A549 treated with ZK216348 at 1 μM for 4 hours (cell line): ENCODE measurements around the gene TUT1. TPM values are rescaled to one million over a fixed set of nuclear protein-coding genes. Genes with fewer than 3 reads are reported as not detected.

Experiments
- total RNA-seq: library from RNA; stranded (reverse); fragments of 200-300 nt; extraction: Qiagen RNA extraction; gene quantifications from 5 replicates; pipeline ENCODE4 v1.2.3, GENCODE V29; 2022; ENCODE audit warnings: low read depth

TUT1 gene
- 7.8 to 17.7 TPM (median 15.1 TPM) in 5 replicates for total RNA-seq

GRCh38 chr11:62591448-62592145 lies at the start of gene TUT1:
Gene TUT1 (minus strand): TSS chr11:62591523. CDS start chr11:62591485, 38 bp downstream.

GRCh38 chr11:62621567-62622470 lies 30.5 kb upstream of the TUT1 start, which contains the start of gene B3GAT3:
Gene B3GAT3 (minus strand): TSS chr11:62621986. CDS start chr11:62621947, 39 bp downstream.

GRCh38 chr11:62612366-62613290 lies 21.3 kb upstream of the TUT1 start, which contains the start of the genes EML3 and ROM1:
Gene EML3 (minus strand): TSS chr11:62612775. CDS start chr11:62612457, 318 bp downstream.
Gene ROM1 (plus strand): TSS chr11:62613257. CDS start chr11:62613282, 25 bp downstream.

GRCh38 chr11:62601372-62602140 lies 10.2 kb upstream of the TUT1 start, which contains the start of gene MTA2:
Gene MTA2 (minus strand): TSS chr11:62601865. CDS start chr11:62601450, 415 bp downstream.

GRCh38 chr11:62573592-62574362 lies 17.5 kb downstream of the TUT1 start, which contains the start of gene EEF1G:
Gene EEF1G (minus strand): TSS chr11:62573891. CDS start chr11:62573842, 49 bp downstream.

GRCh38 chr11:62546244-62546928 lies 44.9 kb downstream of the TUT1 start, which contains the start of gene AHNAK:
Gene AHNAK (minus strand): TSS chr11:62546806. CDS start chr11:62536098, 10,708 bp downstream.

Other genes with a start within 250 kb of the TUT1 start
- gene SCGB1A1, start 172.5 kb downstream of the TUT1 start, total RNA-seq: not detected in 5 replicates
- 237 to 338 TPM (median 298 TPM) in 5 replicates for gene AHNAK, start 44.7 kb downstream of the TUT1 start, total RNA-seq
- 1,887 to 2,053 TPM (median 2,011 TPM) in 5 replicates for gene EEF1G, start 17.6 kb downstream of the TUT1 start, total RNA-seq
- 77.4 to 91.6 TPM (median 86.2 TPM) in 5 replicates for gene MTA2, start 10.3 kb upstream of the TUT1 start, total RNA-seq
- 13.5 to 30.1 TPM (median 26.2 TPM) in 5 replicates for gene EML3, start 21.3 kb upstream of the TUT1 start, total RNA-seq
- 3.5 to 4.8 TPM (median 4.4 TPM) in 5 replicates for gene ROM1, start 21.7 kb upstream of the TUT1 start, total RNA-seq
- 30.1 to 56.7 TPM (median 52.1 TPM) in 5 replicates for gene B3GAT3, start 30.5 kb upstream of the TUT1 start, total RNA-seq
- 200 to 293 TPM (median 267 TPM) in 5 replicates for gene GANAB, start 55.1 kb upstream of the TUT1 start, total RNA-seq
- 12.9 to 22.4 TPM (median 21.3 TPM) in 5 replicates for gene INTS5, start 61.8 kb upstream of the TUT1 start, total RNA-seq
- 124 to 164 TPM (median 134 TPM) in 5 replicates for gene C11orf98, start 73.7 kb upstream of the TUT1 start, total RNA-seq
- gene CSKMT, start 73.8 kb upstream of the TUT1 start, total RNA-seq: 5.8 to 16.2 TPM (median 12.6 TPM) in 5 replicates
- gene UQCC3, start 80.2 kb upstream of the TUT1 start, total RNA-seq: 25.4 to 39.4 TPM (median 34.5 TPM) in 5 replicates
- gene LBHD1, start 80.7 kb upstream of the TUT1 start, total RNA-seq: 4.8 to 5.3 TPM (median 5.0 TPM) in 5 replicates
- gene UBXN1, start 87.5 kb upstream of the TUT1 start, total RNA-seq: 89.4 to 131 TPM (median 123 TPM) in 5 replicates
- 0.09 to 0.25 TPM (median 0.14 TPM) in 3 of 5 replicates, not detected in the others for gene LRRN4CL, start 98.0 kb upstream of the TUT1 start, total RNA-seq
- 49.0 to 86.5 TPM (median 71.5 TPM) in 5 replicates for gene BSCL2, start 115.9 kb upstream of the TUT1 start, total RNA-seq
- not detected in 5 replicates for gene GNG3, start 116.2 kb upstream of the TUT1 start, total RNA-seq
- 40.2 to 45.6 TPM (median 42.8 TPM) in 5 replicates for gene HNRNPUL2, start 135.9 kb upstream of the TUT1 start, total RNA-seq
- gene TTC9C, start 137.0 kb upstream of the TUT1 start, total RNA-seq: 30.4 to 34.7 TPM (median 33.1 TPM) in 5 replicates
- gene ZBTB3, start 162.6 kb upstream of the TUT1 start, total RNA-seq: 1.1 to 1.8 TPM (median 1.6 TPM) in 5 replicates
- 170 to 201 TPM (median 175 TPM) in 5 replicates for gene POLR2G, start 170.1 kb upstream of the TUT1 start, total RNA-seq
- 11.3 to 18.0 TPM (median 15.4 TPM) in 5 replicates for gene TAF6L, start 179.9 kb upstream of the TUT1 start, total RNA-seq
- 53.3 to 97.0 TPM (median 86.6 TPM) in 5 replicates for gene TMEM179B, start 195.9 kb upstream of the TUT1 start, total RNA-seq
- 16.2 to 32.5 TPM (median 26.9 TPM) in 5 replicates for gene TMEM223, start 200.5 kb upstream of the TUT1 start, total RNA-seq
- gene NXF1, start 213.9 kb upstream of the TUT1 start, total RNA-seq: 39.8 to 58.2 TPM (median 53.4 TPM) in 5 replicates
- 19.1 to 25.0 TPM (median 24.7 TPM) in 5 replicates for gene STX5, start 240.5 kb upstream of the TUT1 start, total RNA-seq
- gene TEX54, start 241.3 kb upstream of the TUT1 start, total RNA-seq: not detected in 5 replicates
- gene WDR74, start 248.1 kb upstream of the TUT1 start, total RNA-seq: 61.5 to 84.6 TPM (median 81.8 TPM) in 5 replicates